GM12878 (cell line): Measurements from ENCODE around the gene AGBL1. TPM values are rescaled to one million over a fixed set of nuclear protein-coding genes. Genes with fewer than 3 reads are reported as not detected.

Source experiments
- ATAC-seq: fragments of 200-7000 bp; cut with Tn5 transposase; 3 replicates; pipeline ENCODE4 v1.9.1; 2020; ENCODE audit warnings: mild to moderate bottlenecking, moderate library complexity
- BruUV-seq: library from RNA; stranded (reverse); fragments of 400-500 nt; replicated peaks from 2 replicates; lab custom pipeline; 2021; lab: Mats Ljungman, UMichigan
- CTCF ChIA-PET: fragments of 300-600 bp; sonication (Branson Sonifier 250); formaldehyde crosslinking; extraction: SDS; loops from one replicate; lab custom pipeline; 2021; ENCODE audit warnings: inconsistent platforms; lab: Yijun Ruan, JAX
- POLR2A ChIA-PET: fragments of 350-600 bp; formaldehyde crosslinking; extraction: SDS; loops from one replicate; lab custom pipeline; 2021; ENCODE audit warnings: inconsistent platforms; lab: Charles Lee
- RAD21 ChIA-PET: fragments of 300-600 bp; sonication (Branson Sonifier 250); formaldehyde crosslinking; loops from one replicate; lab custom pipeline; 2023; ENCODE audit warnings: antibody characterized with exemption; ENCODE audit not compliant: unreplicated experiment; lab: Charles Lee
- SMC1A ChIA-PET: fragments of 300-600 bp; sonication (Branson Sonifier 250); formaldehyde crosslinking; loops from one replicate; lab custom pipeline; 2023; ENCODE audit not compliant: unreplicated experiment, uncharacterized antibody; lab: Charles Lee
- DNase-seq: peaks from one replicate; pipeline ENCODE4 v3.0.0-alpha.2; 2011; ENCODE audit warnings: low read depth, low spot score
- FAIRE-seq: peaks from 3 replicates; lab custom pipeline; 2011; peaks lifted over from hg19 to GRCh38; lab: Jason Lieb, UNC
- H2AFZ ChIP-seq: 2 replicates; pipeline ENCODE4 v1.6.0; 2011; ENCODE audit warnings: low read depth, low read length, control low read depth; ENCODE audit not compliant: control insufficient read depth
- H3K27ac ChIP-seq: 2 replicates; pipeline ENCODE4 v1.5.1; 2011; ENCODE audit warnings: control low read depth; ENCODE audit not compliant: control insufficient read depth, insufficient read depth
- H3K27me3 ChIP-seq, 2 experiments: replicated peaks in 1 of 2; 2 replicates each; pipeline versions ENCODE4 v1.6.0 to v1.6.1; 2011; ENCODE audit warnings: low read length in 1 of 2; ENCODE audit not compliant: control insufficient read depth in 2 of 2, insufficient read depth in 2 of 2
- H3K36me3 ChIP-seq, 2 experiments: 2 replicates each; pipeline ENCODE4 v1.5.1; 2011; ENCODE audit warnings: low read length in 1 of 2; ENCODE audit not compliant: control insufficient read depth in 2 of 2, insufficient read depth in 2 of 2
- H3K4me1 ChIP-seq: 2 replicates; pipeline ENCODE4 v1.6.1; 2011; ENCODE audit warnings: mild to moderate bottlenecking, low read length, moderate library complexity, mixed read lengths; ENCODE audit not compliant: control insufficient read depth, insufficient read depth
- H3K4me2 ChIP-seq: 2 replicates; pipeline ENCODE4 v1.6.0; 2011; ENCODE audit warnings: control low read depth; ENCODE audit not compliant: control insufficient read depth, insufficient read depth
- H3K4me3 ChIP-seq: fragments of 200-600 bp; sonication (generic); 2 replicates; pipeline ENCODE4 v1.5.1; 2016
- H3K79me2 ChIP-seq: 2 replicates; pipeline ENCODE4 v1.6.0; 2011; ENCODE audit warnings: low read length; ENCODE audit not compliant: control insufficient read depth, insufficient read depth
- H3K9ac ChIP-seq: 2 replicates; pipeline ENCODE4 v1.8.0; 2011; ENCODE audit warnings: low read length, control low read depth, mixed read lengths; ENCODE audit not compliant: control insufficient read depth, insufficient read depth
- H3K9me3 ChIP-seq: replicated peaks from 3 replicates; pipeline ENCODE4 v1.5.1; 2011; ENCODE audit warnings: mild to moderate bottlenecking, low read length; ENCODE audit not compliant: control insufficient read depth, insufficient read depth
- H4K20me1 ChIP-seq: 2 replicates; pipeline ENCODE4 v1.6.0; 2011; ENCODE audit not compliant: control insufficient read depth, insufficient read depth
- ATF2 ChIP-seq: IDR thresholded peaks from 2 replicates; pipeline ENCODE4 v1.6.1; 2012; ENCODE audit warnings: low read length, inconsistent platforms
- CTCF ChIP-seq, 3 experiments: IDR thresholded peaks in 2 of 3; conservative IDR thresholded peaks in 1 of 3; 2 replicates each; pipeline ENCODE4 v1.5.1; 2011; ENCODE audit warnings: low read depth in 3 of 3, low read length in 3 of 3, mild to moderate bottlenecking in 3 of 3, control low read depth in 2 of 3, moderate library complexity in 2 of 3, inconsistent platforms in 1 of 3, mixed read lengths in 1 of 3; ENCODE audit not compliant: control insufficient read depth in 2 of 3, insufficient read depth in 1 of 3; ENCODE audit errors: extremely low read depth in 1 of 3
- E2F4 ChIP-seq: IDR thresholded peaks from 2 replicates; pipeline ENCODE4 v1.6.1; 2012; ENCODE audit warnings: low read depth, low read length, improper control_type of control experiment
- EZH2 ChIP-seq: IDR thresholded peaks from 2 replicates; pipeline ENCODE4 v1.6.1; 2012; ENCODE audit warnings: low read depth, mild to moderate bottlenecking, control low read depth, inconsistent platforms, low read length, borderline replicate concordance; ENCODE audit not compliant: control insufficient read depth
- MEF2A ChIP-seq: IDR thresholded peaks from 2 replicates; pipeline ENCODE4 v1.6.1; 2011; ENCODE audit warnings: low read depth, mild to moderate bottlenecking, low read length, moderate library complexity; ENCODE audit not compliant: insufficient read depth
- MTA3 ChIP-seq: IDR thresholded peaks from 2 replicates; pipeline ENCODE4 v1.6.1; 2012; ENCODE audit warnings: low read length, inconsistent platforms, borderline replicate concordance
- SREBF2 ChIP-seq: IDR thresholded peaks from 2 replicates; pipeline ENCODE4 v1.6.1; 2012; ENCODE audit warnings: mild to moderate bottlenecking, low read length
- STAT1 ChIP-seq: fragments of 450-650 bp; conservative IDR thresholded peaks from 2 replicates; pipeline ENCODE4 v1.6.1; 2014; ENCODE audit warnings: antibody characterized with exemption, mild to moderate bottlenecking
- WGBS: methylation state at CpG from one replicate; pipeline ENCODE4 v1.1.6; 2016; ENCODE audit warnings: low lambda C conversion rate; ENCODE audit not compliant: insufficient replicate concordance, insufficient coverage; ENCODE audit errors: missing lambda C conversion rate; 5-methylcytosine and 5-hydroxymethylcytosine counted together
- in situ Hi-C: fragments of 300-500 bp; cut with MboI; formaldehyde crosslinking; loops from 9 replicates; pipeline ENCODE4 v1.14.3; 2018; ENCODE audit warnings: mixed read lengths
- intact Hi-C: fragments of 100-400 bp; cut with micrococcal nuclease; formaldehyde crosslinking; loops from one replicate; pipeline ENCODE4 v1.14.2; 2022; ENCODE audit not compliant: unreplicated experiment
- polyA plus RNA-seq, 11 experiments: library from polyadenylated mRNA; depleted of rRNA in 4 of 11; unstranded in 6 of 11; stranded (reverse) in 5 of 11; fragments of >200 nt; fragmentation: Nextera tagmentation in 4 of 11; fragmentation: Illumina TruSeq in 1 of 11; extraction: Ambion mirVana in 4 of 11; extraction: Trizol in 1 of 11; gene quantifications; 1 replicate in 1 of 11; 2 replicates in 10 of 11; pipeline versions ENCODE4 v1.2.1 to v1.2.3, GENCODE V29; 2011 to 2016; ENCODE audit warnings: inconsistent platforms in 2 of 11, missing spikeins in 2 of 11, low read depth in 1 of 11
- total RNA-seq, 4 experiments: library from RNA; depleted of rRNA in 3 of 4; stranded (reverse); fragments of >200 nt in 3 of 4; fragmentation: Illumina TruSeq in 1 of 4; extraction: Trizol in 1 of 4; gene quantifications; 2 replicates each; pipeline versions ENCODE4 v1.2.1 to v1.2.3, GENCODE V29; 2013 to 2021

The AGBL1 gene
- total and polyA plus RNA-seq, 10 of the 15 experiments (the other 5 are each of a cell fraction or from before 2014, with no cell fraction given) = not detected

- no peaks in the 10 kb centered on the region for H4K20me1 ChIP-seq
- CTCF ChIA-PET = no interaction called here
- H3K9ac ChIP-seq = no peak overlapping the region
- H3K27ac ChIP-seq = no peak overlapping the region
- in situ Hi-C loops = no loop called here
- TF ChIP-seq CTCF (IDR thresholded peaks at IDR 0.05 in 2 of 3, conservative IDR thresholded peaks at IDR 0.05 in 1 of 3; ENCODE audit: control insufficient read depth in 2 of 3, extremely low read depth in 1 of 3, insufficient read depth in 1 of 3, low read depth in 3 of 3, low read length in 3 of 3) (no peak), E2F4 (no peak), MEF2A (no peak), STAT1 (no peak), ATF2 (no peak), SREBF2 (no peak), EZH2 (no peak), MTA3 (no peak)
- TF ChIP-seq, all 136 proteins: peak for 0
- no TSS peak for BruUV-seq
- FAIRE-seq (no peak), ATAC-seq (no peak), DNase-seq (no peak)
- no peaks in the 10 kb centered on the region for H3K4me1 ChIP-seq
- intact Hi-C loops = no loop called here
- SMC1A ChIA-PET = no interaction called here
- WGBS = 0% methylated on average over 1 of the region's 1 CpG
- no peaks in the 10 kb centered on the region for H3K9me3 ChIP-seq
- H2AFZ ChIP-seq = no peak overlapping the region
- H3K4me2 ChIP-seq = no peak overlapping the region
- RAD21 ChIA-PET = no interaction called here
- no peaks in the 10 kb centered on the region for H3K79me2 ChIP-seq
- no peaks in the 10 kb centered on the region for H3K27me3 ChIP-seq
- no peaks in the 10 kb centered on the region for H3K36me3 ChIP-seq
- POLR2A ChIA-PET = no interaction called here
- no peak overlapping the region for H3K4me3 ChIP-seq
Measured at GRCh38 chr15:86502301-86502700, 422.6 kb downstream of the AGBL1 start.
